Fibroblast of lung (primary cell): Measurements from ENCODE around the gene CFAP61. TPM values are rescaled to one million over a fixed set of nuclear protein-coding genes. Genes with fewer than 3 reads are reported as not detected.

Source experiments
- DNase-seq, 2 donors: peaks; one replicate each; pipeline versions ENCODE4 v3.0.0 to v3.0.0-alpha.2; 2010; ENCODE audit warnings: low read depth in 2 of 2
- H2AFZ ChIP-seq: 2 replicates; pipeline ENCODE4 v1.5.1; 2012; ENCODE audit warnings: low read length, control low read depth, inconsistent platforms
- H3K27ac ChIP-seq: 2 replicates; pipeline ENCODE4 v1.5.1; 2011; ENCODE audit warnings: low read length, control low read depth; ENCODE audit not compliant: insufficient read depth
- H3K27me3 ChIP-seq: 2 replicates; pipeline ENCODE4 v1.5.1; 2011; ENCODE audit warnings: mild to moderate bottlenecking, low read length; ENCODE audit not compliant: control insufficient read depth, insufficient read depth
- H3K36me3 ChIP-seq: 2 replicates; pipeline ENCODE4 v1.5.1; 2011; ENCODE audit warnings: low read length; ENCODE audit not compliant: control insufficient read depth, insufficient read depth
- H3K4me1 ChIP-seq: 2 replicates; pipeline ENCODE4 v1.5.1; 2011; ENCODE audit warnings: low read length; ENCODE audit not compliant: control insufficient read depth, insufficient read depth; ENCODE audit errors: extremely low read depth
- H3K4me2 ChIP-seq: 2 replicates; pipeline ENCODE4 v1.5.1; 2011; ENCODE audit warnings: low read length, control low read depth; ENCODE audit not compliant: insufficient read depth; ENCODE audit errors: extremely low read depth
- H3K4me3 ChIP-seq, 4 experiments: fragments of 200-600 bp in 1 of 4; sonication (generic) in 1 of 4; replicated peaks in 1 of 4; 2 replicates each; pipeline ENCODE4 v1.5.1; 2011 to 2016; ENCODE audit warnings: low read length in 4 of 4, low read depth in 3 of 4, mild to moderate bottlenecking in 3 of 4, control low read depth in 2 of 4, inconsistent platforms in 1 of 4, mixed read lengths in 1 of 4; ENCODE audit not compliant: insufficient read depth in 1 of 4; ENCODE audit errors: control extremely low read depth in 1 of 4
- H3K79me2 ChIP-seq: 2 replicates; pipeline ENCODE4 v1.5.1; 2012; ENCODE audit warnings: mild to moderate bottlenecking, low read length, inconsistent platforms; ENCODE audit not compliant: control insufficient read depth, insufficient read depth
- H3K9ac ChIP-seq: 2 replicates; pipeline ENCODE4 v1.5.1; 2011; ENCODE audit warnings: mild to moderate bottlenecking, low read length, control low read depth; ENCODE audit not compliant: insufficient read depth
- H3K9me3 ChIP-seq: 2 replicates; pipeline ENCODE4 v1.5.1; 2012; ENCODE audit warnings: low read depth, low read length; ENCODE audit not compliant: control insufficient read depth, insufficient read depth
- H4K20me1 ChIP-seq: 2 replicates; pipeline ENCODE4 v1.5.1; 2011; ENCODE audit warnings: low read length; ENCODE audit not compliant: control insufficient read depth, insufficient read depth; ENCODE audit errors: extremely low read depth
- CTCF ChIP-seq, 2 donors: IDR thresholded peaks in 1 of 2; conservative IDR thresholded peaks in 1 of 2; 1 replicate in 1 of 2; 2 replicates in 1 of 2; pipeline ENCODE4 v1.5.1; 2011 to 2012; ENCODE audit warnings: low read length in 2 of 2, control low read depth in 1 of 2, inconsistent platforms in 1 of 2, low read depth in 1 of 2, mild to moderate bottlenecking in 1 of 2
- EZH2 ChIP-seq: IDR thresholded peaks from 2 replicates; pipeline ENCODE4 v1.5.1; 2012; ENCODE audit warnings: low read length, control low read depth, mild to moderate bottlenecking; ENCODE audit errors: missing control alignments
- polyA plus RNA-seq, 2 donors: library from polyadenylated mRNA; depleted of rRNA in 1 of 2; stranded (reverse) in 1 of 2; unstranded in 1 of 2; fragments of >200 nt; gene quantifications; 2 replicates each; pipeline ENCODE4 v1.2.1, GENCODE V29; 2011 to 2012; ENCODE audit warnings: missing spikeins in 1 of 2
- total RNA-seq: library from RNA; depleted of rRNA; stranded (reverse); fragments of >200 nt; gene quantifications from 2 replicates; pipeline ENCODE4 v1.2.1, GENCODE V29; 2014

The CFAP61 gene
- total and polyA plus RNA-seq, 2 donors (not counting 1 experiment from before 2014, with no cell fraction given), result not detected

GRCh38 chr20:20138301-20139064 lies 86.2 kb downstream of the CFAP61 start:
- Histone ChIP-seq H3K4me2 (no peak overlapping the region), H3K4me1 (no peaks in the 10 kb centered on the region), H3K9me3 (no peaks in the 10 kb centered on the region), H4K20me1 (no peaks in the 10 kb centered on the region), H3K27ac (no peak overlapping the region), H3K79me2 (no peaks in the 10 kb centered on the region), H3K4me3 (no peak overlapping the region), H3K36me3 (no peaks in the 10 kb centered on the region), H3K9ac (no peak overlapping the region), H3K27me3 (no peaks in the 10 kb centered on the region), H2AFZ (no peak overlapping the region)
- TF ChIP-seq EZH2, result no peak
- no peak for TF ChIP-seq CTCF (conservative IDR thresholded peaks at IDR 0.05 in 1 of 2, IDR thresholded peaks at IDR 0.05 in 1 of 2; ENCODE audit: low read depth in 1 of 2, low read length in 2 of 2)
- DNase-seq, result no peak

- Histone ChIP-seq H3K79me2 (no peaks in the 10 kb centered on the region), H3K9me3 (no peaks in the 10 kb centered on the region), H3K36me3 (no peaks in the 10 kb centered on the region), H3K27ac (no peak overlapping the region), H3K9ac (no peak overlapping the region), H2AFZ (no peak overlapping the region), H3K4me3 (no peak overlapping the region), H3K27me3 (no peaks in the 10 kb centered on the region), H3K4me1 (no peaks in the 10 kb centered on the region), H4K20me1 (no peaks in the 10 kb centered on the region), H3K4me2 (no peak overlapping the region)
- TF ChIP-seq EZH2, result no peak
- TF ChIP-seq CTCF (conservative IDR thresholded peaks at IDR 0.05 in 1 of 2, IDR thresholded peaks at IDR 0.05 in 1 of 2; ENCODE audit: low read depth in 1 of 2, low read length in 2 of 2), result no peak
- DNase-seq, result no peak
Observed at GRCh38 chr20:20139403-20139802, 87.1 kb downstream of the CFAP61 start.

GRCh38 chr20:20143165-20143564 lies 90.8 kb downstream of the CFAP61 start:
- Histone ChIP-seq H3K27me3 (no peaks in the 10 kb centered on the region), H3K4me2 (no peak overlapping the region), H3K4me3 (no peak overlapping the region), H3K9ac (no peak overlapping the region), H2AFZ (no peak overlapping the region), H3K9me3 (no peaks in the 10 kb centered on the region), H3K79me2 (no peaks in the 10 kb centered on the region), H3K27ac (no peak overlapping the region), H3K4me1 (no peaks in the 10 kb centered on the region), H3K36me3 (no peaks in the 10 kb centered on the region), H4K20me1 (no peaks in the 10 kb centered on the region)
- no peak for DNase-seq
- TF ChIP-seq EZH2 (no peak), CTCF (conservative IDR thresholded peaks at IDR 0.05 in 1 of 2, IDR thresholded peaks at IDR 0.05 in 1 of 2; ENCODE audit: low read depth in 1 of 2, low read length in 2 of 2) (no peak)
